ENCODE measurements around the gene PRLR.
"Not testable (repeated sequence)": the region's sequence is repeated elsewhere in the genome, so short reads cannot be mapped to it uniquely, and the experiment has no call there.

Gene PRLR

DNA sequence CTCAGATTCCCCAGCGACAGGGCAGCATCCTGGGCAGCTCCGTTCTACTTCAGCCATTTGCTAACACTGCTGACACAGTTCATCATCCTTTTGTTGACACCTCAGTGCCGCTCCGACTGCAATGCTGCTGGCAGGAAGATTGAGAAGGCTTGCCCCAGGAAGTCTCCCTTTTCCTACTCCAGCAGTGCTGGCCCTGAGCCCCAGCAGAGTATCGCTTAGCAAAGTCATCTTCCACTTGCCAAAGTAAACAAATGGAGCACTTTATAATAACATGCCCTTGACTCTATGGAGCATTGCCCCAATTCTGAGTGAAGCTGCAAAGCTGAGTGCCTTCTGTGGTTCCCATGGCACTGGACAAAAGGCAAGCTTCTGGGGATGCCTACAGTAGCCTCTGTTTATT, 32.2 kb downstream of the PRLR start:
- in situ Hi-C loops (cut with MboI; ENCODE audit: low sequenced_read_pairs), result no loop called here

- in situ Hi-C loops (cut with MboI; ENCODE audit: low sequenced_read_pairs), result no loop called here
Observed at GRCh38 chr5:35197351-35197750, 32.9 kb downstream of the PRLR start.

- in situ Hi-C loops (cut with MboI; ENCODE audit: low sequenced_read_pairs), result no loop called here
Observed at GRCh38 chr5:35195472-35195852, 34.8 kb downstream of the PRLR start.

GRCh38 chr5:35194635-35195471, 35.4 kb downstream of the PRLR start:
- in situ Hi-C loops (cut with MboI; ENCODE audit: low sequenced_read_pairs), result no loop called here

- in situ Hi-C loops (cut with MboI; ENCODE audit: low sequenced_read_pairs), result no loop called here
Observed at GRCh38 chr5:35192506-35192905, 37.8 kb downstream of the PRLR start.

- in situ Hi-C loops (cut with MboI; ENCODE audit: low sequenced_read_pairs), result not testable (repeated sequence)
Observed at GRCh38 chr5:35189801-35190200, 40.5 kb downstream of the PRLR start.

DNA sequence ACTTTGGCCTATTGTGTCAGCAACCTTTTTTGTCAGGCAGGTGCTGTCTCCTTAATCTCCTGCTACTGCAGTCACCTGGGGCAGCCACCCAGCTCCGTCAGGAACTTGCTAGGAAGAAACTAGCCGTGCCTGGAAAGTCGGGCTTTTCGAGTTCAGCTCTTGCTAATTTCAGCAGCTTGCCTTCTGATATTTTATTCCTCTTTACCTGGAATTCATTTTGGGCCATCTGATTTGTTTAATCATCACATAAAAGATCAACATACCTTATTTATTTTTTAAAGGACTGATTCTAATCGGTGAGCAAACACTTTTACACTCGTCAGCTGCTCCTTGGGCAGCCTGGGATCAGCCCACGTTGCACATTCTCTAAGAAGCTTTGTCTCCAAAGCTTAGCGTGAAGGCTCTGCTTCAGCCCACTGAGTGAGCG, 42.2 kb downstream of the PRLR start:
- in situ Hi-C loops (cut with MboI; ENCODE audit: low sequenced_read_pairs), result no loop called here

DNA sequence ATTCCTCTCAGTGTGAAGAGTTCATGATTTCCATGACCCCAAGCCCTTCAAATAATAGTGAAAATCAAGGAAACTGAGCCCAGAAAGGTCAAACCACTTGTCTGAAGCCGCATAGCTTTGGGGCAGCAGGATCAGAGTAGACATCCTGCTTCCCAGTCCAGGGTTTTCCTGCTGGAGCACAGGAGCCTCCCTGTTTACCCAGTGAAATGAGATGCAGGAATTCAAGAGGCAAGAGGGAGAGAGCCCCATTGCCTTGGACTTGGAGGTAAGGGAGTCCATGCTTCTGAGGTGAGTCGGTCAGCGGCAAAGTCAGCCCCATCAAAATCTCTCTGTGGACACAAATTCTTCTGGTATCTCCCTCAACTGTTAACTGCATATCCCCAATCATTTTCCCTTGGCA, 42.7 kb downstream of the PRLR start:
- in situ Hi-C loops (cut with MboI; ENCODE audit: low sequenced_read_pairs), result not testable (repeated sequence)

DNA sequence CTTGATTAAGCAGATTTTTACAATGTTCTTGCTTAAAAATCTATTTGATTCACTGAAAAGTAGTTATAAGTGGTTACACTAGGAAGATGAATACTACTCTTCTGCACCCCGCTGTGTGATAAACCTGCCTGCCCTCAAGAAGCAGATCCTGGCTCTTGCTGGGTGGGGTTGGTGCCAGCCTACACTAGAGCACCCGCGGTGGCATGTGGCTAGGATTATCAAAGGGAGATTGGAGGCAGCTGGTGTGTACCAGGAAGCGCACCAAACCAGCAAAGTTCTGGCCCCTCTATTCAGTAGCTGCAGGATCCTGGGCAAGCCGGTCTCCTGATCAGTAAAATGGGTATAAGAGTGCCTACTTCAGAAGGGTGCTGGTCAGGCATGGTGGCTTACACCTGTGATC, 43.5 kb downstream of the PRLR start:
- in situ Hi-C loops (cut with MboI; ENCODE audit: low sequenced_read_pairs), result no loop called here

DNA sequence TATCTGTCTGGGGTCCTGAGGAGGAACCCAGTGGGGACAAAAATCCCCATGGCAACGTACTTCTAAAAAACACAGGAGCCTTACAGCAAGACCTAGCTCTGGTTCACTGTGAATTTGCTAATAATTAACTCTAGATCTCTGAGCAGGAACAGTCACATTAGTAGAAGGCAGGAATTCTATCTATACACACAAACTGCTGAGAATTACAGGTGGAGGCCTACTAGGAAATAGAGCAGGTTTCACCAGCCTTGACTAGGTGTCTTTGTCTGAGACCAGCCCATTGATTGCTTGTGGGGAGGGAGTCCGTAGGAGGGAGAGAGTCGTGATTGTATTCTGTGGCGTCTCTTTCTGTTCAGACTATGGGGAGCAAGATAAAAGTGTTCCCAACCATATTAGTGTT, 44.8 kb downstream of the PRLR start:
- in situ Hi-C loops (cut with MboI; ENCODE audit: low sequenced_read_pairs), result no loop called here

DNA sequence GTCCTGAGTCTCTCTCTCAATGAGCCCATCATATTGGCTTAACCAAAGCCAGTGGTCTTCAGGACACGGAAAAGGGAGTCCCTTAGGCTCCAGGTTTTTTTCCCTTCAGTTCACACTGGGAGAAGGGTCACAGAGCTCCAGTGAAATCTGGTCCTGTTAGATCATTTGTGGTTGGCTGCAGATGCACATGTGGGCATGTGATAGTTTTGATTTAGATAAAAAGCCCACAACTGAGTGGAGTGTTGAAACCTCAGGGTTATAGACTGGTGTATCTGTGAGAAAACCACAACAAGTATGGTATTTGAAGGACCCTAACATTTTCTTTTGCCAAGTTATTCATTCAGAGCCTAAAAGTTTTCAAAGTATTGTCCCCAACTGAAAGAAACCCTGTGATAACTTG, 46.7 kb downstream of the PRLR start:
- in situ Hi-C loops (cut with MboI; ENCODE audit: low sequenced_read_pairs), result no loop called here

- in situ Hi-C loops (cut with MboI; ENCODE audit: low sequenced_read_pairs), result no loop called here
Observed at GRCh38 chr5:35182910-35183535, 47.3 kb downstream of the PRLR start.

GRCh38 chr5:35182486-35182885, 47.8 kb downstream of the PRLR start:
- in situ Hi-C loops (cut with MboI; ENCODE audit: low sequenced_read_pairs), result no loop called here

- in situ Hi-C loops (cut with MboI; ENCODE audit: low sequenced_read_pairs), result no loop called here
Observed at GRCh38 chr5:35180046-35180445, 50.2 kb downstream of the PRLR start.

DNA sequence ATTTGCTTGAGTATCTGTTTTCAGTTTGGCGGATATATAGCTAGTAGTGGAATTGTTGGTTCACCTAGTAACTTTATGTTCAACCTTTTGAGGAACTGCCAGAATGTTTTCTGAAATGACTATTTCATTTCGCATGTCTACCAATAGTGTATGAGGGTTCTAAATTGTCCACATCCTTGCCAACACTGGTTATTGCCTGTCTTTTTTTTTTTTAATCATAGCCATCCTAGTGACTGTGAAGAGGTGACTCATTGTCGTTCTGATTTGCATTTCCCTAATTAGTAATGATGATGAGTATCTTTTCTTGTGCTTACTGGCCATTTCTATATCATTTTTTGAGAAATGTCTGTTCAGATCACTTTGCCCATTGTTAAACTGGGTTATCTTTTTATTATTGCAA, 52.5 kb downstream of the PRLR start:
- in situ Hi-C loops (cut with MboI; ENCODE audit: low sequenced_read_pairs), result no loop called here

- in situ Hi-C loops (cut with MboI; ENCODE audit: low sequenced_read_pairs), result no loop called here
Observed at GRCh38 chr5:35172533-35172932, 57.8 kb downstream of the PRLR start.

- in situ Hi-C loops (cut with MboI; ENCODE audit: low sequenced_read_pairs), result no loop called here
Observed at GRCh38 chr5:35171991-35172390, 58.3 kb downstream of the PRLR start.

GRCh38 chr5:35171078-35171477, 59.2 kb downstream of the PRLR start:
- in situ Hi-C loops (cut with MboI; ENCODE audit: low sequenced_read_pairs), result no loop called here

DNA sequence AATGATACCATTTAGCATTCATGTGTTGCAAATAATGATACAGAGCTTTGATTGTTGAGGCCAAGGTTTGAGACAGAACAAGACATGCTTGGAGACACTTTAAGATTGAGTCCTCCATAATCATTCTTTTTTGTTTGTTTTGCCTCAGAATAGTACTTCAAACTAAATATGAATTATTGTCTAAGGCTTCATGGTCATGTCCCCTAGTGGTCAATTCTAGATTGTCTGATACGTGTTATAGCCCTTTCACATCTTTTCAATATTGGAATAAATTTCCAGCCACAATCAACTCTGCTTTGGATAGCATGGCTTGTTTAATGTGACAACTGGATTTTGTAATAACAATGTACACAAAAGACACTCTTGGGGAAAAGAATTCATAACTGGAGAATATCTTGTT, 64.2 kb downstream of the PRLR start:
- in situ Hi-C loops (cut with MboI; ENCODE audit: low sequenced_read_pairs), result no loop called here

- in situ Hi-C loops (cut with MboI; ENCODE audit: low sequenced_read_pairs), result no loop called here
Observed at GRCh38 chr5:35164860-35165542, 65.3 kb downstream of the PRLR start.

DNA sequence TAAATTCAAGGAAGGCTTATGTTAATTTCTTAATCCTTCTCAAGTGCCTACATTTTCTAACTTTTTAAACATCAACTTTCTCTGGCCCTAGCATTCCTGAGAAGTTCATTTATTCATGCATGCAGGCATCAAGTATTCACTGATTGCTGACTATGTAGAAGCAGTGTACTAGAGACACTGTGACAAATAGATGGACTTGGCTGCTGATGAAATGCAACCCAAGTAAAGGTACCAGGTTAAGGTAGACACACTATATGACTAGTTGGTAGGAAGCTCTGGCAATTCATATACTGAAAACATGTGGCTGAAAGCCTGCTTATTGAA, 66.6 kb downstream of the PRLR start:
- in situ Hi-C loops (cut with MboI; ENCODE audit: low sequenced_read_pairs), result no loop called here

All from HL-60/S4 treated with retinoic acid at 250 ng/mL for 4 days and 3 days (cell line).